Right kidney (tissue), 1 donor: ENCODE data around the gene COQ7.

Source experiments
- DNase-seq: peaks from one replicate; pipeline ENCODE4 v3.0.0-alpha.2; 2016

Gene COQ7

DNA sequence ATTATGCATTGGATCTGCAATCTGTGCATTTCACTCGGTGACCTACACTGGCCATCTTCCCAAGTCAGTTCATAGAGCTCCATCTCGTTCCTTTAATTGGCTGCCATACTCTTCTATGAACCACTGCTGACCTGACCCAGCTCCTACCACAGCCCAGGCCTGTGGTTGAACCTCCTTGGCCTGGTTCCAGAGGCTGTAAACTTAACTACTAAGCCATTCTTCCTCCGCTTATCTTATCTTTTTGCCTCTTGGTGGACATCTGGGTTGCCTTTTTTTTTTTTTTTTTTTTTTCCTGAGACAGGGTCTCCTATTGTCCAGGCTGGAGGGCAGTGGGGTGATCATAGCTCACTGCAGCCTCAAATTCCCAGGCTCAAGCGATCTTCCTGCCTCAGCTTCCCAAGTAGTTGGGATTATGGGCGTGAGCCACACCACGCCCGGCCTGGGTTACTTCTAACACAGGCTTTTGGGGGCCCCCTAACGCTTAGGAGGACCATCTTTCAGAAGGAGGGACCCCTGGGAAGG lies 18.3 kb downstream of the COQ7 start:
- no peak for DNase-seq

GRCh38 chr16:19086322-19087199 lies 19.1 kb downstream of the COQ7 start:
- DNase-seq = peak; percentile 89

DNA sequence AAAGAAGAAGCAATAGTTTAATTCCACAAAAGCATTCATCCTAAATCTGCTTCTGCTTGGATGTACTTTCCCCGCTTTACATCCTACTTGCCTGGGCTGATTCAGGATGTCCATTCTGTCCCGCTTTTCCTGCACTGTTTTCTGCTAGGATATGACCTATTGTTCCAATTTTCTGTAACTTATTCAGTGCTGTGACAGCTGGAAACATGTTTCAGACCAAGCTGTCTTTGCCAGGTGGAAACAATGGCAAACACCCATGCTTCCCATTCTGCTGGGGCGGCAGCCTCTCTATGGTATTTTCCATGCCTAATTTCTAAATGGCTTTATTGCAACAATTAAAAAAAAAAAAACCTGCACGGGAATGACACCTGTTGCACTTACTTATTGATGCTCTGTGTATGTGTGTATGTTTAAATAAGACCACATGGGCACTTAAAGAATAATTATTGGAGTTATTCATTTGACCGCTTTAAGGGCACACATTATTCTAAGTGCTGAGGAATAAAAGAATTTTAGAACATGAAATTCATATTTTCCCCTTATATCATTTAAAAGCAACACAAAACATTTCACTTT lies 21.0 kb downstream of the COQ7 start:
- DNase-seq = no peak

- no peak for DNase-seq
Measured at GRCh38 chr16:19089410-19089955, 22.1 kb downstream of the COQ7 start.

DNA sequence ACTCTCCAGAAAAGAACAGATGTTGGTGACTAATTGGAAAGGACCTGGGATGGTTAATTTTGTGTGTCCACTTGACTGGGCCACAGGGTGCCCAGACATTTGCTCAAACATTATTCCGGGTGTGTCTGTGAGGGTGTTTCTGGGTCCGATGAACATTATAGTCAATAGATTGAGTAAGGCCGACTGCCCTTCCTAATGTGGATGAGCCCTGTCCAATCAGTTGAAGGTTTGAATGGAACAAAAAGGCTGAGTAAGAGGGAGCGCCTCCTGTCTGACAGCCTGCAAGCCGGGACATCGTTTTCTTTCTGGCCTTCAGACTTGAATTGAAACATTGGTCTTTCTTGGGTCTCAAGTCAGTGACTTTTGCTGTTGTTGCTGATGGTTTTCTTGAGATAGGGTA lies 23.5 kb downstream of the COQ7 start:
- no peak for DNase-seq

- no peak for DNase-seq
Measured at GRCh38 chr16:19092653-19093410, 25.4 kb downstream of the COQ7 start.

DNA sequence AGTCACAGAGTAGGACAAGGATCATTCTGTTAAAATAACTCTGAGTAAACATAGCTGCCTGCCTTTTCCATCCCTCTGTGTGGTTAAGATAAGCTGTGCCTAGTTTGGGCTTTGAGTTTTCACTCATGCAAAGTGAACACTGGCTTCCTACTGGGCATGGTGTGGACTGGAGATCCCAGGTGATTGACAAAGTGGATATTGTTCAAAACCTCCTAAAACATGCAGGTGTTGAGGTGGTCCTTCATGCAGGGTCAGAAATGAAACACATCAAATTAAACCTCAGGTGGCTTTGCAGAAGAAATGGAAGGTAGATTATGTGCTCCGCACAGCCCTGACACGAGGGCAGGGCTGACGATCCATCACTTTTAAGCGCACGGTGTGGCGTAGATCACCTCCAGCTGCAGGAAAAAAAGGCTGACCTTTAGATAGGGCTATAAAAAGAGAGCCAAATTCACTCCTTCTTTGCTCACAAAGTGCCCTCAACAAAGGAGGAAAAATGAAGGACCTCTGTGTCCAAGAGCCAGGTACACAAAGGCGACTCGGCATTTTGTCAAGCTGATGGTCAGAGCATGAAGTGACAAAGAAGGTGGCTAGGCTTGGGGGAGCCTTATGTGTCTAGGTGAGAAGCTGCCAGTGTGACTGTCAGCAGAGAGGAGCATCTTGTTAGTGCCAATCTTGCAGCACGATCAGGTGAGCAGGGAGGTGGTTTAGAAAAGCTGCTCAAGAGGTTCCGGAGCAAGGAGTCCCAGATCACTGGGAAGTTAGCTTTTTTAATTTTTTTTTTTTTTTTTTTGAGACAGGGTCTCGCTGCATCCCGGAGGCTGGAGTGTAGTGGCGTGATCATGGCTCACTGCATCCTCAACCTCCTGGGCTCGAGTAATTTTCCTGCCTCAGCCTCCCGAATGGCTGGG lies 26.5 kb downstream of the COQ7 start:
- DNase-seq = no peak

DNA sequence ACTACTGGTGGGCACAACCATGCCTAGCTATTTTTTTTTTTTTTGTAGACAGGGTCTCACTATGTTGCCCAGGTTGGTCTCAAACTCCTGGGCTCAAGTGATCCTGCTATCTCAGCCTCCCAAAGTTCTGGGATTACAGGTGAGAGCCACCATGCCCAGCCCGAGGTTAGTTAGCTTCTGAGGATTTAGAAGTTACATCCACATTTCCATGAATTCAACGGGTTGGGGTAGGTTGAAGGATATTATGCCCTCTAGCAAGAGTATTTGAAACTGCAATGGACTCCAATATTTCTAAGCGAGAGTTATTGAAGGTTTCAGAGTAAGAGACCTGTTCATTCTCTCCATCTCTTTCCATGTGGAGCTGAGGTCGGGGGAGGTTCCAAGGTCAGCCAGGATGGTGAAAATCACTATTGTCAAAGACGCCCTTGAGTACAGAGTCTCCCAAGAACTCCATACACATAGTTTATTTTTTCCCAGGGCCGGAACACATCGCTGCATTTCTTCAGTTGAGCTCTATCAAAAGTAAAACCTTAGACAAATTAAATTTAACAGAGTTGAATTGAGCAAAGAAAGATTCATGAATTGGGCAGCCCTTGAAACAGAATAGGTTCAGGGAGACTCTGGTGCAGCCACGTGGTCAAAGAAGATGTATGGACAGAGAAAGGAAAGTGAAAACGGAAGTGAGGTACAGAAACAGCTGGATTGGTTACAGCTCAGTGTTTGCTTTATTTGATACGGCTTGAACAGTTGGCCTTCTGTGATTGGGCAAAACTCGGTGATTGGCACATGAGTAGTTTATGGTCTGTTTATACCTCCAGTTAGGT lies 27.3 kb downstream of the COQ7 start:
- no peak for DNase-seq

- no peak for DNase-seq
Measured at GRCh38 chr16:19095654-19096053, 28.2 kb downstream of the COQ7 start.

GRCh38 chr16:19098173-19098572 lies 30.8 kb downstream of the COQ7 start:
- DNase-seq = no peak

GRCh38 chr16:19102187-19102872 lies 34.9 kb downstream of the COQ7 start:
- DNase-seq = peak; percentile 47

- DNase-seq = no peak
Measured at GRCh38 chr16:19104607-19105006, 37.2 kb downstream of the COQ7 start.

- no peak for DNase-seq
Measured at GRCh38 chr16:19105131-19105530, 37.7 kb downstream of the COQ7 start.

DNA sequence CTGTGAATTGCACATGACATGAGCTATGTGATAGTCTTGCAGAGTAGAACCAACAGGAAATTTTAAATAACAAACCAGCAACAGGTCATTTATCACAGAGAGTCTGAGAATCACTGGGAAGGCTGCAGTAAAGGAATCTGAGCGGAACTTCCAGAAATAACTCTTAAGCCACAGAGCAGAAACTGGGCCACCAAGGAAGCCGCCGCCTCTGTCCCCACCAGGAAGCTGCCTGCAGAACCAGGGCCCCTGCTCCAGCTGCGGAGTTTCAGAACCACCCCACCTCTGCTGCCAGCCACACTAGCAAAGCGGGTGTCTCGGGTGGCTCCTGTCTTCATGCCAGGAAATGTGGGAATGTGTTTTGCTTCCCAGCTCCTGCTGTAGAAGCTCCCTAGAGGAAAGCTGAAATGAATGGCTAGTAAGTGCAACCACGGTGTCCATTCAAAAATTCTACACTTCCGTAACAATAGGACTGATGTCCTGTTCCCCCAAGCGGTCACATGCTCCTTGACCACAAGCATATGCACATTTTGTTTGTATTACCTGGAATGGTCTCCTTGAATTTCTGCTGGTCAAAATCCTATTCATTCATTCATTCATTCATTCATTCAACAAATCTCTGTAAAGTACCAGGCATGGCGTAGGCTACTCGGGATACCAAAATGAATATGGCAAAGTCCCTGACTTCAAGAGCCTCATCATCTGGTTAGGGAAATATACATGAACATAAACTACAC lies 38.6 kb downstream of the COQ7 start:
- DNase-seq = no peak

GRCh38 chr16:19106625-19107020 lies 39.2 kb downstream of the COQ7 start:
- DNase-seq = no peak

DNA sequence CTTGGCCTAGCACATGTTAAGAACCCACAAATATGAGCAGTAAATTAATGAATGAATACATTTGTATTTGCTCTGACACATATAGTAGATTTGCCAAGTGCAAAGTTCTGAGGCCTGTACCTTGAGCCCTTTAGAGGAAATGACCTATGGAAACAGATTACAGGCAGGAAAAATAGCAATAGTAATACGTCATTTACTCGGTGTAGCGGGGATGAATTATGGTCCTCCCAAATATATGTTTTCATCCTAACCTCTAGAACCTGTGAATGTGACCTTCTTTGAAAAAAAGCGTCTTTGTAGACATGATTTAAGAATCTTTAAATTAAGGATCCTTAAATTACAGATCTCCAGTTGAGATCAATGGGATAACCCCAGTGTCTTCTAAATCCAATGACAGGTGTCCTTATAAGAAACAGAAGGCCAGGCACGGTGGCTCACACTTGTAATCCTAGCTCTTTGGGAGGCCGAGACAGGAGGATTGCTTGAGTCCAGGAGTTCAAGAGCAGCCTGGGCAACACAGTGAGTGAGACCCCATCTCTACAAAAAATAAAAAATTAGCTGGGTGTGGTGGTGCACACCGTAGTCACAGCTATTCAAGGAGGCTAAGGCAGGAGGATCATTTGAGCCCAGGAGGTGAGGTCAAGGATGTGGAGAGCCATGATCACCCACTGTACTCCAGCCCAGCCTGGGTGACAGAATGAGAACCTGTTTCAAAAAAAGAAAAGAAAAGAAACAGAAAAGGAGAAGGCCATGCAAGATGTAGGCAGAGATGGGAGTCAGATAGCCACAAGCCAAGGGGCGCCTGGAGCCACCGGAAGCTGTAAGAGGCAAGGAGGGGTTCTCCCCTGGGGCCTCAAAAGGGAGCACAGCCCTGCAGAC lies 41.2 kb downstream of the COQ7 start:
- no peak for DNase-seq

DNA sequence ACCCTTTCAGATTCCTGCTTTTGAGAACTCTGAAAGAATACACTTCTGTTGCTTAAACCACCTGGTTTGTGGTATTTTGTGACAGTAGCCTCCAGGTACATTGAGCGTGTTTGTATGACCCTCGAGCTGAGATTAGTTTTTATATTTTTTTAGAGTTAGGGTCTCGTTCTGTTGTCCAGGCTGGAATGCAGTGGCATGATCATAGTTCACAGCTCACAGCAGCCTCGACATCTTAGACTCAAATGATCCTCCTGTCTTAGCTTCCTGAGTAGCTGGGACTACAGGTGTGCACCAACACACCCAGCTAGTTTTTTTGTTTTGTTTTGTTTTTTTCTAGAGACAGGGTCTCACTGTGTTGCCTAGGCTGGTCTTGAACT lies 41.9 kb downstream of the COQ7 start:
- no peak for DNase-seq
